Hepatocyte (in vitro differentiated cells): ENCODE measurements around the gene GRID1. TPM values are rescaled to one million over a fixed set of nuclear protein-coding genes. Genes with fewer than 3 reads are reported as not detected.

Source experiments
- DNase-seq: peaks from one replicate; pipeline ENCODE4 v3.0.0-alpha.2; 2016; ENCODE audit warnings: low spot score
- H2AFZ ChIP-seq: fragments of 200-600 bp; sonication (generic); 2 replicates; pipeline ENCODE4 v1.6.0; 2016; ENCODE audit warnings: antibody characterized with exemption, mild to moderate bottlenecking
- H3K27ac ChIP-seq: fragments of 200-600 bp; sonication (generic); 2 replicates; pipeline ENCODE4 v1.5.1; 2016; ENCODE audit warnings: mild to moderate bottlenecking
- H3K27me3 ChIP-seq: fragments of 200-600 bp; sonication (generic); 2 replicates; pipeline ENCODE4 v1.6.1; 2016
- H3K36me3 ChIP-seq: fragments of 200-600 bp; sonication (generic); replicated peaks from 2 replicates; pipeline ENCODE4 v1.5.1; 2016; ENCODE audit warnings: low read depth; ENCODE audit not compliant: insufficient read depth
- H3K4me1 ChIP-seq: fragments of 200-600 bp; sonication (generic); 2 replicates; pipeline ENCODE4 v1.5.1; 2016; ENCODE audit warnings: mild to moderate bottlenecking, moderate library complexity; ENCODE audit not compliant: insufficient read depth
- H3K4me2 ChIP-seq: fragments of 200-600 bp; sonication (generic); 2 replicates; pipeline ENCODE4 v1.6.0; 2016
- H3K4me3 ChIP-seq: fragments of 200-600 bp; sonication (generic); 2 replicates; pipeline ENCODE4 v1.5.1; 2016; ENCODE audit warnings: mild to moderate bottlenecking
- H3K79me2 ChIP-seq: fragments of 200-600 bp; sonication (generic); 2 replicates; pipeline ENCODE4 v1.6.0; 2017; ENCODE audit warnings: mild to moderate bottlenecking
- H3K9me2 ChIP-seq: fragments of 200-600 bp; sonication (generic); replicated peaks from 2 replicates; pipeline ENCODE4 v1.6.0; 2017; ENCODE audit warnings: mild to moderate bottlenecking; ENCODE audit not compliant: insufficient read depth
- H3K9me3 ChIP-seq: fragments of 200-600 bp; sonication (generic); 2 replicates; pipeline ENCODE4 v1.5.1; 2016; ENCODE audit warnings: low read depth, mild to moderate bottlenecking
- H4K20me1 ChIP-seq: fragments of 200-600 bp; sonication (generic); 2 replicates; pipeline ENCODE4 v1.6.0; 2016; ENCODE audit warnings: mild to moderate bottlenecking; ENCODE audit not compliant: insufficient read depth, poor library complexity, severe bottlenecking
- CTCF ChIP-seq: fragments of 200-600 bp; sonication (generic); IDR thresholded peaks from 2 replicates; pipeline ENCODE4 v1.5.1; 2016; ENCODE audit warnings: antibody characterized with exemption, mild to moderate bottlenecking; ENCODE audit not compliant: poor library complexity
- EZH2 ChIP-seq: fragments of 200-600 bp; sonication (generic); IDR thresholded peaks from 2 replicates; pipeline ENCODE4 v1.6.1; 2016; ENCODE audit warnings: antibody characterized with exemption, mild to moderate bottlenecking, borderline replicate concordance
- EZH2phosphoT487 ChIP-seq: fragments of 200-600 bp; sonication (generic); IDR thresholded peaks from one replicate; pipeline ENCODE4 v1.6.1; 2018; ENCODE audit warnings: antibody characterized with exemption, mild to moderate bottlenecking, low read depth, moderate library complexity; ENCODE audit not compliant: unreplicated experiment, severe bottlenecking
- WGBS: methylation state at CpG from one replicate; pipeline ENCODE4 v1.1.6; 2016; ENCODE audit warnings: low lambda C conversion rate; ENCODE audit errors: missing lambda C conversion rate; 5-methylcytosine and 5-hydroxymethylcytosine counted together
- polyA plus RNA-seq: library from polyadenylated mRNA; unstranded; fragments of >200 nt; fragmentation: Nextera tagmentation; extraction: Ambion mirVana; gene quantifications from 2 replicates; pipeline ENCODE4 v1.2.1, GENCODE V29; 2016
- total RNA-seq: library from RNA; depleted of rRNA; stranded (reverse); fragments of >200 nt; gene quantifications from 2 replicates; pipeline ENCODE4 v1.2.3, GENCODE V29; 2014

The GRID1 gene
- total and polyA plus RNA-seq, 2 experiments from 2014 or later: 0.07 to 0.37 TPM

- TF ChIP-seq EZH2 (no peak), CTCF (no peak), EZH2phosphoT487 (no peak)
- Histone ChIP-seq H3K4me3 (no peak overlapping the region), H3K36me3 (no peaks in the 10 kb centered on the region), H3K9me2 (no peaks in the 10 kb centered on the region), H4K20me1 (no peaks in the 10 kb centered on the region), H3K4me1 (no peaks in the 10 kb centered on the region), H3K79me2 (no peaks in the 10 kb centered on the region), H3K27ac (no peak overlapping the region), H3K27me3 (no peaks in the 10 kb centered on the region), H3K4me2 (no peak overlapping the region), H2AFZ (no peak overlapping the region), H3K9me3 (no peaks in the 10 kb centered on the region)
- 66% methylated on average over 6 of the region's 6 CpGs for WGBS
- no peak for DNase-seq
Measured at GRCh38 chr10:85976267-85976793, 390.3 kb downstream of the GRID1 start.

GRCh38 chr10:85971494-85971893 is 395.1 kb downstream of the GRID1 start:
- H3K27me3 ChIP-seq: no peaks in the 10 kb centered on the region
- H3K4me3 ChIP-seq: no peak overlapping the region
- H2AFZ ChIP-seq: no peak overlapping the region
- H3K79me2 ChIP-seq: no peaks in the 10 kb centered on the region
- H3K36me3 ChIP-seq: no peaks in the 10 kb centered on the region
- no peaks in the 10 kb centered on the region for H3K9me3 ChIP-seq
- no peak overlapping the region for H3K4me2 ChIP-seq
- no peak overlapping the region for H3K27ac ChIP-seq
- TF ChIP-seq EZH2phosphoT487 (no peak), CTCF (no peak), EZH2 (no peak)
- H3K9me2 ChIP-seq: no peaks in the 10 kb centered on the region
- no peaks in the 10 kb centered on the region for H3K4me1 ChIP-seq
- H4K20me1 ChIP-seq: no peaks in the 10 kb centered on the region
- DNase-seq: no peak

GRCh38 chr10:85967594-85967993 is 399.0 kb downstream of the GRID1 start:
- no peaks in the 10 kb centered on the region for H4K20me1 ChIP-seq
- no peaks in the 10 kb centered on the region for H3K9me2 ChIP-seq
- WGBS: 85% methylated on average over 1 of the region's 1 CpG
- DNase-seq: no peak
- no peaks in the 10 kb centered on the region for H3K4me1 ChIP-seq
- TF ChIP-seq EZH2phosphoT487 (no peak), EZH2 (no peak), CTCF (no peak)
- H3K4me2 ChIP-seq: no peak overlapping the region
- no peaks in the 10 kb centered on the region for H3K36me3 ChIP-seq
- no peaks in the 10 kb centered on the region for H3K79me2 ChIP-seq
- H3K27me3 ChIP-seq: no peaks in the 10 kb centered on the region
- H2AFZ ChIP-seq: no peak overlapping the region
- no peaks in the 10 kb centered on the region for H3K9me3 ChIP-seq
- H3K4me3 ChIP-seq: no peak overlapping the region
- no peak overlapping the region for H3K27ac ChIP-seq
